GM20431 (cell line): ENCODE data around the gene MYO16.

Experiments used
- in situ Hi-C: fragments of 300-500 bp; cut with MseI, MboI; formaldehyde crosslinking; loops from one replicate; pipeline ENCODE4 v1.15.0; 2020; ENCODE audit warnings: low sequenced_read_pairs; ENCODE audit not compliant: unreplicated experiment

Gene MYO16

DNA sequence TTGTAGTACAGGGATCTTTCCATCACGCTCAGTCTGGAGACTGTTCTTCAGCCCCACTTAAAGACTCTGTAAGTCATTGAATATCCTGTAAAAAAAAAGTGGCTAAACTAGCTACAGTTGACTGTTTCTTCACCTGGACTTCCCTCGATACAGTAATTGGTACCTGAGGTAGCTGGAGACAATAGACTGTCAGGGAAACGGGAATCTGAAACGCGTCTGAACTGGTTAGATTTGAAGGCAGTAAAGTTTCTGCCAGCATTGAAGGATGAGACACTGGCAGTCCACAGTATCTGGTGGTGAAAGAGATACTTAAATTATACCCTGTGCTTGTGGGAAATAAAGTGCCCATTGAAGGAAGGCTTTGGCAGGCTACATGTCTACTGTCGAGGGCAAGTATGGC is 606.5 kb downstream of the MYO16 start:
- in situ Hi-C loops: no loop called here

DNA sequence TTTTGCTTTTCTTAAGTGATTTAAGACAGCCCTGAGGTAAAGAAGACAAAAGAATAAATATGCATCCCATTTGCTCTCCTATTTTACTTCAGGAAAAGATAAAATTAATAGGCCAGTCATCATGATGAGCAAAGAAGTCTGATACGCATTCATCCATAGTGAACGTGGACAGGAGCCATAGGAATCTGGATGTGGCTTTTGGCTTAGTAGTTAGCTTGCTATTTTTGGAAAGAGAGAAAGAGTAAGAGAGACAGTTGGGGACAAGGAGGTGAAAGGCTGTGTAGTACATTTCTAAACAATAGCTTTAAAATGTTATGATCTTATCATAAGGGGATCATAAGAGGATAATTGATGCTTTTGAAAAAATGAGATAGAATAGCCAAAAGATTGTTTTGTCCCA is 611.7 kb downstream of the MYO16 start:
- in situ Hi-C loops: no loop called here

GRCh38 chr13:109243311-109243951 is 614.0 kb downstream of the MYO16 start:
- in situ Hi-C loops: no loop called here

DNA sequence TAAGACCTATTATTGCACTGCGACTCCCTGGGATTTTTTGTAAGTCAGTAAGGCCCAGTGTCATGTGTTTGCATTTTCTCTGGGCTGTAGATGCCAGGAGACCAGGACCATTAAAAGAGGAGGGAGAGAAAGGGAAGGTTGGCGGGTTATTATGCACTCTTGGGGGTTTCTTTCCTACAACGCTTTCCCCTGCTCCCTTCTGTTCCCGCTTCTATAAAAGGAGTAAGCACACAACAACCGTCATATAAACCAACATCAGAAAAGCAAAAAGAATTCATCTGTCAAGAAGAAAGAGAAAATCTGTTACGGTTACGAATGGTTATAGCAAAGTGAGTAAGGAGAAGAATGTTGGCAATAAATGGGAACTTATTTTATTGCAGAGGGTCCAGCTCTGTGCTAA is 615.2 kb downstream of the MYO16 start:
- in situ Hi-C loops: no loop called here

DNA sequence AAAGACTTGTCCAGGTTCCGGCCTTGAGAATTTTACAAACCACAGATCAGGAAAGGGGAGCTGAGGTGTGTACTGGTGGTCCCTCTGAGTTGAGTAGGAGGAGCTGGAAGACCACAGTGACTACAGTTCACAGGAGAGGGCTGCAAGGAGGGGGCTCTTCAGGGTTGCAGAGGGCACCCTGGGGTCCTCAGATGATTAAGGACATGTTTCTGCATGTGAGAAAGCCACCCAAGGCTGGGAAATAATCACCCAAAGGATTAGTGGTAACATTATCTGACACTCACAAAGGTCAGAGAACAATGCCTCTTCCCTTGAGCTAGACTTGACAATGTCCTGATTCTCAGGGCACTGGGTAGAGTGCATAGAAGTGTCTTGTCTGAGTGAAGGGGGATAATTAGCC is 616.6 kb downstream of the MYO16 start:
- in situ Hi-C loops: no loop called here

DNA sequence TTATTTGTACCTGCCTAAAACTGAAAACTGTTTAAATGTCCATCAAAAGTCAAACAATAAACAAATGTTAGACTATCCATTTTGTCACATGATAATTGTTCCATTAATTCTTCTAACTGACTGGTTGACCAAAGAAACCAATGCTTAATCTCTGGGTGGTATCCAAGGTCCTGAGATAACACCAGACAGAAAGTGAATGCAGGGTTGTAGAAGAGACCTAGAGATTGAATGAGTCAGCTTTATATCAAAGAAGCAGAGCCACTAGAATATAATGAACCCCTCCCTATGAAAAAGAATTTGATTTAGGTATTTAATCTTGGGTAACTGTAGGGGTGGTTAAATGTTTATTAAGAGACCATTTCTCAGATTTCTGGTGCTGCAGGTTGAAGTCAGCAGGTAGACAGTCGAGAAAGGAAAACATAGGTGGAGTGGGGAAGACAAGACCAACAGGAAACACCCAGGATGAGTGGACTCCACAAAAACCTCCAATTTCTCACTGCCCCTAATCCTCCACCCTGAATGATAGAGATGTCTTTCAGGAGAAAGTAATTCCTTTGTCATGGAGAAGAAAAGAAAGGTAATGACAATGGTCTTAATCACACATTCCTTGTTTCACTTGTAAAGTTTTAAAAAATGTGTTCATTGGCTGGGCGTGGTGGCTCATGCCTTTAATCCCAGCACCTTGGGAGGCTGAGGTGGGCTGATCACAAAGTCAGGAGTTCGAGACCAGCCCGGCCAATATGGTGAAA is 620.5 kb downstream of the MYO16 start:
- in situ Hi-C loops: no loop called here

DNA sequence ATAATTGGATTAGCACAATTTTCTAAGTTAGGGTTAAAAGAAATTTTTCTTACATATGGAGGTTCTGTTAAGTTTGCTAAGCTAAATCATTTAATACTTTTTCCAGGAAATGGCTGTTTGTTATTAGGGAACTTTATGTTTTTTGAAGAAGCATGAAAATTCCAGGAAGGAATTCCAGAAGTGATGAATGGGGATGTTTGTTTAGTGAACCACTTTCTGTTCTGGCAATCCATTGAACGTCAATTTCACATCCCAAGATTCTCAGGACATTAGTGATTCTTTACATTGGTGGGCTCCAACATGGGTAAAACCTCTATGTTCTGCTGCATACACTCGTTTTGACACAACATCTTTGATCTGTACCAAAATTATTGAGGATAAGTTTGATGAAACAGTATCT is 622.5 kb downstream of the MYO16 start:
- in situ Hi-C loops: no loop called here

- in situ Hi-C loops: no loop called here
Observed at GRCh38 chr13:109253316-109253715, 623.9 kb downstream of the MYO16 start.

DNA sequence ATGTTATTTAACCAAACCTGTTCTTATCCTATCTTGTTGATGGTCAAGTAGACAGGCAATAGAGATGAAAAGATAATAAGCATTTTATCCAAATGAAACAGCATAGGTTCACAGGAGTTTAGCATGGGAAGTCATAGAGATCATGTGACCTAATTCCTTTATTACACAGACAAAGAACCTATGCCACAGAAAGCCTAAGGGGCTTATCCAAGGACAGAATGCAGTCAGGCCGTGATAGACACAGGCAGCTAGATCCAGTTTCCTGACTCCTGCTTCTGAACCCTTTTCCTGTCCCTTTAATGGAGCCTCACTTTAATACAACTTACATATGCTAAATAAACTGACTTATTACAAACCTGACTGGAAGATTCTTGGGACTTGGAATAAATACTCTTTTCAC is 624.9 kb downstream of the MYO16 start:
- in situ Hi-C loops: no loop called here

GRCh38 chr13:109255141-109255856 is 625.9 kb downstream of the MYO16 start:
- in situ Hi-C loops: no loop called here

DNA sequence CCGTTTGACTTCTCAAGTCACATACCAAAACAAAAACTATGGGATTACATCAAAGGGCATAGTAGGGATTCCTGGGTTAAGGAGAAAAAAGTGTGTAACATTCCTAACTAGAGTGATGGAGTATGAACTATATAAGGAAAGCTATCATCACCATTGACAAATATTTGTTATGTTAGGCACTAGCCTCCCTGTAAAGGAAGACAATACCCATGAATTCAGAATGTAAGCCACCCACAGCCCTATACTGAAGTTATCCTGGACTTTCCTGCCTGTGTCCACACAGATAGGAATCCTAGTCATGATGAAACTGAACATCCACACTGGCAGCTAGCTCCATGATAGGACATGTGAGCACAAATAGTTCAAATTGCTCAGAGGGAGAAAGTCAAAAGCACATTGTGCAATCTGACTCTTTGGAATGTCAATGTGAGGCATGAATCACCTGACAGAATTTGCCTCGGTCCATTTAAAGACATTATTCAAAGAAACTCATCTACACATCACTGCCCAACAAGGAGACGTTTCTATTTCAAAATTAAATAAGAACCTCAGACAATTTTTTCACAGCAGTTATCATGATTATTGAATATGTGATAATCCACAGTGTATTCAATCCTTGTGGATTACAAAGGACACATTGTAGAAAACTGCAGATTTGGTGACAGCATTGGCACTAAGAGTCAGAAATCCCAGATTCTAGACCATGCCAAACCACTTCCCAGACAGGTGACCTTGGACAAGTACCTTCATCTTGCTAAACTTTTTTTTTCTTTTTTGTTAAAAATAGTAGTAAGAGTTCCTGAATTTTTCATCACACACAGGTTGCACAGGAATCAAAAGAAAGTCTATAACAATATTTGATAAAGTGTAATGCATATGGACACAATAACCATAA is 627.7 kb downstream of the MYO16 start:
- in situ Hi-C loops: no loop called here
